MM.1S (cell line): ENCODE data around the gene SPOP.

Experiments
- DNase-seq: peaks from one replicate; pipeline ENCODE4 v3.0.0-alpha.2; 2015
- H2AFZ ChIP-seq: fragments of 300-600 bp; sonication (generic); 2 replicates; pipeline ENCODE4 v1.6.0; 2016; ENCODE audit warnings: antibody characterized with exemption, low read length
- H3F3A ChIP-seq: fragments of 300-600 bp; sonication (generic); 2 replicates; pipeline ENCODE4 v1.6.1; 2016; ENCODE audit warnings: mild to moderate bottlenecking, antibody characterized with exemption, low read length, moderate library complexity, mixed read lengths; ENCODE audit not compliant: insufficient read depth
- H3K27ac ChIP-seq: fragments of 300-600 bp; sonication (generic); 2 replicates; pipeline ENCODE4 v1.5.1; 2016; ENCODE audit warnings: mild to moderate bottlenecking, low read length
- H3K27me3 ChIP-seq: fragments of 300-600 bp; sonication (generic); replicated peaks from 2 replicates; pipeline ENCODE4 v1.6.0; 2016; ENCODE audit warnings: low read length; ENCODE audit not compliant: insufficient read depth
- H3K36me3 ChIP-seq: fragments of 300-600 bp; sonication (generic); replicated peaks from 2 replicates; pipeline ENCODE4 v1.6.1; 2016; ENCODE audit warnings: mild to moderate bottlenecking, low read length, mixed read lengths; ENCODE audit not compliant: insufficient read depth
- H3K4me1 ChIP-seq: fragments of 300-600 bp; sonication (generic); 2 replicates; pipeline ENCODE4 v1.6.1; 2016; ENCODE audit warnings: low read length, mixed read lengths
- H3K4me2 ChIP-seq: fragments of 300-600 bp; sonication (generic); 2 replicates; pipeline ENCODE4 v1.6.0; 2016; ENCODE audit warnings: low read depth, low read length
- H3K4me3 ChIP-seq: fragments of 300-600 bp; sonication (generic); 2 replicates; pipeline ENCODE4 v1.5.1; 2016; ENCODE audit warnings: low read length, mixed read lengths
- H3K79me2 ChIP-seq: fragments of 300-600 bp; sonication (generic); 2 replicates; pipeline ENCODE4 v1.6.1; 2016; ENCODE audit warnings: mixed run types, low read length, mixed read lengths
- H3K9ac ChIP-seq: fragments of 300-600 bp; sonication (generic); 2 replicates; pipeline ENCODE4 v1.6.1; 2016; ENCODE audit warnings: low read length, mixed read lengths
- H3K9me2 ChIP-seq: fragments of 300-600 bp; sonication (generic); replicated peaks from 2 replicates; pipeline ENCODE4 v1.6.1; 2016; ENCODE audit warnings: mild to moderate bottlenecking, low read length, mixed read lengths; ENCODE audit not compliant: insufficient read depth
- H3K9me3 ChIP-seq: fragments of 300-600 bp; sonication (generic); replicated peaks from 2 replicates; pipeline ENCODE4 v1.6.1; 2016; ENCODE audit warnings: mild to moderate bottlenecking, low read length, mixed read lengths; ENCODE audit not compliant: insufficient read depth
- H4K20me1 ChIP-seq: fragments of 300-600 bp; sonication (generic); 2 replicates; pipeline ENCODE4 v1.6.1; 2016; ENCODE audit warnings: mild to moderate bottlenecking, low read length, moderate library complexity, mixed read lengths; ENCODE audit not compliant: insufficient read depth
- CTCF ChIP-seq: fragments of 300-600 bp; sonication (generic); IDR thresholded peaks from 2 replicates; pipeline ENCODE4 v1.5.1; 2016; ENCODE audit warnings: antibody characterized with exemption, low read length, mixed read lengths
- EZH2 ChIP-seq: fragments of 300-600 bp; sonication (generic); optimal IDR thresholded peaks from 2 replicates; pipeline ENCODE3; 2017; ENCODE audit warnings: low read depth, mild to moderate bottlenecking, antibody characterized with exemption, low read length, mixed read lengths
- EZH2phosphoT487 ChIP-seq: fragments of 300-600 bp; sonication (generic); IDR thresholded peaks from 2 replicates; pipeline ENCODE4 v1.6.1; 2018; ENCODE audit warnings: antibody characterized with exemption, low read length

Gene SPOP

DNA sequence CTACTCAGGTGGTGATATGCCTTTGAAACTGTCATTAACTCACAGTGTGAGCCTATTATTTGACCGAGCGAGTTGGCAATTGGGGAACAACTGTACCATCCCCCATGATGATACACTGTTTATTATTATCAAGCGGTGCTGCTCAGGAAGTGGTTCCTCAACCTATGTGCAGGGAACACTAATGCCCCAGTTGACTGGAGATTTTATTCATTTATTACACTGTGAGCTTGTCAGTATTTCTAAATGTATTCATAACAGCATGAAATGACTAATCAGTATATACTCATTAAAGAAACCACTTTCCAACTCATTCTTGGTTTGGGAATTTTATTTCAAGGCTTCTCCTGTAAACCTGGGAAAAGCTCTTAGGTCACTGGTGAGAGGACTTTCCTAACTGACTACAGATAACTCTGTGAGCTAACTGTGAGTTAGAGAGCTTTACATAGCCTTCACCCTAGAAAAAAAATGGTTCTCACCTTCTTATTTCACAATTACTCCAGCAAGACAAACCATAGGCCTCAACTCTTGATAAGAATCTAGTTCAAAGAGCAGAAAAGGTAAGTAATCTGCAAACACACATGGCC lies 59.8 kb downstream of the SPOP start:
- no peak for TF ChIP-seq CTCF
- TF ChIP-seq EZH2phosphoT487, result no peak
- TF ChIP-seq EZH2, result no peak
- peak overlapping the region; percentile 96 for H3K27ac ChIP-seq
- H4K20me1 ChIP-seq, result no peaks in the 10 kb centered on the region
- H3K4me3 ChIP-seq, result no peak overlapping the region
- no peaks in the 10 kb centered on the region for H3K9me3 ChIP-seq
- H3K36me3 ChIP-seq, result peaks cover 2% of the 10 kb centered on the region; the same call in 1 of the 2 replicates
- H3K9ac ChIP-seq, result peak overlapping the region; percentile 66; the same call in 1 of the 2 replicates
- H2AFZ ChIP-seq, result no peak overlapping the region
- no peaks in the 10 kb centered on the region for H3K9me2 ChIP-seq
- peaks cover 58% of the 10 kb centered on the region for H3K79me2 ChIP-seq
- H3K27me3 ChIP-seq, result no peaks in the 10 kb centered on the region
- H3K4me1 ChIP-seq, result peaks cover 39% of the 10 kb centered on the region
- peak overlapping the region; percentile 58; the same call in 1 of the 2 replicates for H3K4me2 ChIP-seq
- peaks cover 34% of the 10 kb centered on the region for H3F3A ChIP-seq
- no peak for DNase-seq

DNA sequence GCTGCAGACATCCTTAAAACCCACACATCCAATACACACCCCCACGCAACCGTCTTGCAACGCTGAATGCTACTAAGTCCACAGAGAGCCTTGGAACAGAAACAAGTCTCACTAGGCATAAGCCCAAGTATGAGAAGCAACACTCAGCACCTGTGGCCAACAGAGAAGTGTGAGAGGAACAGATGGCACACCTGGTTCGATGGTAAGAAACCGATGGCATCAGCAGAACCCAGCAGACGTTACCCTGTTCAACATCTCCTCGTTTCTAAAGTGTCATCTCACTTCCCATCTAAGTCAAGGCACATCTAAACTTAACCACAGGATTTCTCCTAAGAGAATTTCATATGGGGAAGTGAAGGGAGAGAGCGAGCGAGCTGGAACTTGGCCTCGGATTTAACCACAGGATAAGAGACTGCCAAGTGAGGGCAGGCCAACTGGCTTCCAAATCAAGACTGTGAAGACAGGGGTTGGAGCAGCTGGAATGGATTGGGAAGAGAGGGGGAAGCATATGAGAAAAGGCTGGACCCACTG lies 61.2 kb downstream of the SPOP start:
- H3K9ac ChIP-seq, result peak overlapping the region; percentile 66
- peak overlapping the region; percentile 19; the same call in 1 of the 2 replicates for H3K4me3 ChIP-seq
- H2AFZ ChIP-seq, result no peak overlapping the region
- H3K4me1 ChIP-seq, result peaks cover 39% of the 10 kb centered on the region
- peak overlapping the region; percentile 96 for H3K27ac ChIP-seq
- peak; percentile 95 for DNase-seq
- peaks cover 34% of the 10 kb centered on the region for H3F3A ChIP-seq
- peaks cover 63% of the 10 kb centered on the region for H3K79me2 ChIP-seq
- H3K36me3 ChIP-seq, result no peaks in the 10 kb centered on the region; the same call in 1 of the 2 replicates
- peak overlapping the region; percentile 58 for H3K4me2 ChIP-seq
- H3K9me2 ChIP-seq, result no peaks in the 10 kb centered on the region
- no peaks in the 10 kb centered on the region for H3K9me3 ChIP-seq
- TF ChIP-seq EZH2, result no peak
- no peak for TF ChIP-seq CTCF
- no peak for TF ChIP-seq EZH2phosphoT487
- H4K20me1 ChIP-seq, result no peaks in the 10 kb centered on the region
- no peaks in the 10 kb centered on the region for H3K27me3 ChIP-seq

GRCh38 chr17:49616086-49616485 lies 61.8 kb downstream of the SPOP start:
- Histone ChIP-seq H3K9ac (peak overlapping the region; percentile 39), H3K36me3 (no peaks in the 10 kb centered on the region; the same call in 1 of the 2 replicates)

More at GRCh38 chr17:49616086-49616485, 61.8 kb downstream of the SPOP start:
- Histone ChIP-seq H3K27me3 (no peaks in the 10 kb centered on the region), H3K4me2 (peak overlapping the region; percentile 45), H3K9me3 (no peaks in the 10 kb centered on the region), H3K27ac (peak overlapping the region; percentile 96), H3K9me2 (no peaks in the 10 kb centered on the region), H3K4me1 (peaks cover 39% of the 10 kb centered on the region), H3K79me2 (peaks cover 63% of the 10 kb centered on the region), H3K4me3 (peak overlapping the region; percentile 15; the same call in 1 of the 2 replicates), H2AFZ (no peak overlapping the region), H4K20me1 (no peaks in the 10 kb centered on the region), H3F3A (peaks cover 34% of the 10 kb centered on the region)
- DNase-seq, result peak; percentile 12
- TF ChIP-seq EZH2phosphoT487 (no peak), CTCF (peak; percentile 41)
